NCI-H2081 treated with DMSO at 0.1 percent for 48 hours (cell line): ENCODE measurements around the gene IFT27.
"Not testable (repeated sequence)": the region's sequence is repeated elsewhere in the genome, so short reads cannot be mapped to it uniquely, and the experiment has no call there.

Experiments used
- DNase-seq: peaks from one replicate; lab custom pipeline; 2025; lab: John Stamatoyannopoulos, UW

The IFT27 gene

GRCh38 chr22:36765131-36765942 lies 10.6 kb downstream of the IFT27 start:
- no peak for DNase-seq

DNA sequence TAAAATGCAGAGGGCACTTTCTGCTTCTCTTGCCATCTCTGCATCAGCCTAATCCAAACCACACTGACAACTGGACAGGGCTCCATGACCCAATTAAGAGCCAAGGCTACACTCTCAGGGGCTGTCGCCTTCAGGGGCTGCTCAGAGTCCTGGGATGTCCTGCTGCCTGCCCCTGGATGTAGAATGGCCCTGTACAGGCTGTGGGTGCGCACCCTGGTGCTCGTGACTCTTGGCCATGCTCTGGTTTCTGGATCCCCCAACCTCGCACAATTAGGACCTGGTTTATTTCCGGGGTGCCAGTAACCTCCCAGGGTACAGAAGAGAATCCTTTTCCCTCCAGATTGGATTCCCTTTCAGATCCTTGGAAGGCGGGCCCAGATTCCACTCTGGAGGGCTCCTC lies 11.3 kb downstream of the IFT27 start:
- no peak for DNase-seq

DNA sequence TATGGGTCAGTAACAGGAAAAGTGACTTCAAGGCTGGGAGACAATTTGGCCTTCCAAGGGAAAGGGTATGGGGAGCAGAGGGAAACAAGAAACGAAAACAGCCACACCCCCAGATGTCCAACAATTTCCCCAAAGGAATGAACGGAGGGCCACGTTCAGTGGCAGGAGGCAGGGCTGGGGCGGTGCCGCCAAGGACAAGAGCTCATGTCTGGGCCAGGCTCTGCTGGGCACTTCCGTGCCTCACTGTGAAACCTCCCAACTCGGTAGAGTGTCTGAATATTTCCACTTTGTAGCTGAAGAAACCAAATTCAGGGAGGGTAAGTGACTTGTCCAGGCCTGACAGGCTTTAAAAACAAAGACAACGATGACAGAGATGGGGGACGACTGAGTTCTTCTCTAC lies 11.9 kb downstream of the IFT27 start:
- DNase-seq, result no peak

DNA sequence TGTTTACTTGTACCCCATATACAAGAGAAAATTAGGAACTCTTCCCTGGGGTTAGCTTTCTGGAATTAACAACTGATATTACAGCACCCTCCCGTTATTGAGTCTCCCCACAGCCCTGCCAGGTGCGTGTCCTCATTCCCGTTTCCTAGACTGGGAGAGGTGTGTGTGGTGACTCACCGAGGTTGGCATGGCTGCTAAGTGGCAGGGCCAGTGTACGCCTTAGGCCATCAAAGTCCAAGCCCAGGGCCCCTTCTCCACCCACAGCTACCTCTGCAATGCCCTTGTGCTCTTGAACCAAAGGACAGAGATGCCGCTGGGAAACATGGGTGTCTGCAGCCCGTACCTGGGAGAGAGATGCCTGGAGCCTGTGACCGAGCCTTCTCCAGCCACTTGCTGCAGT lies 12.3 kb downstream of the IFT27 start:
- DNase-seq, result no peak

DNA sequence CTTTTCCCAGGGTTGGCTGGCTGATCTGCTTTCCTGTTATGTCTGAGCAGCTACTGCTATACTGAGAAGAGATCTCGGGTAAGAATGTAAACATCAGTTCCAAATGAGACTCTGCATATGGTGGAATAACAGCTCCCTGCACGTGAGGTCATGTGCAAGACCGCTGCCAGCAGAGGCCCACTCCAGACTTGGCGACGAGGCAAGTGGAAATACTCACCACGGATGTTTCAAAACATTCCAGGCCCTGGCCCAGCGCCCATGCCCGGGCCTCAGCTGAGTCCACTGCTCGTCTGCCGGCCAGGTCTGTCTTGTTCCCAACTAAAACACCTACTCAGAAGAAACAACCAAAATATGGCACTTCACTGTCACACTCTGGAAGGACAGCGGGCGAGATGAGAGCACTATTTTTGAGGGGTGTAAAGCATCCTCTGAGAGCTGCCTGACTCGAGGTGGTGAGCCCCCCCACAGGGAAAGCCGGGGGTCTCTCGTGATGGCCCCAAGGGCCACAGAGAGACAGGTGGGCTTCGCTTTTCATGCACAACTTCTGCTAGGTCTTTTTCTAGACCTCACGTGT lies 13.1 kb downstream of the IFT27 start:
- no peak for DNase-seq

DNA sequence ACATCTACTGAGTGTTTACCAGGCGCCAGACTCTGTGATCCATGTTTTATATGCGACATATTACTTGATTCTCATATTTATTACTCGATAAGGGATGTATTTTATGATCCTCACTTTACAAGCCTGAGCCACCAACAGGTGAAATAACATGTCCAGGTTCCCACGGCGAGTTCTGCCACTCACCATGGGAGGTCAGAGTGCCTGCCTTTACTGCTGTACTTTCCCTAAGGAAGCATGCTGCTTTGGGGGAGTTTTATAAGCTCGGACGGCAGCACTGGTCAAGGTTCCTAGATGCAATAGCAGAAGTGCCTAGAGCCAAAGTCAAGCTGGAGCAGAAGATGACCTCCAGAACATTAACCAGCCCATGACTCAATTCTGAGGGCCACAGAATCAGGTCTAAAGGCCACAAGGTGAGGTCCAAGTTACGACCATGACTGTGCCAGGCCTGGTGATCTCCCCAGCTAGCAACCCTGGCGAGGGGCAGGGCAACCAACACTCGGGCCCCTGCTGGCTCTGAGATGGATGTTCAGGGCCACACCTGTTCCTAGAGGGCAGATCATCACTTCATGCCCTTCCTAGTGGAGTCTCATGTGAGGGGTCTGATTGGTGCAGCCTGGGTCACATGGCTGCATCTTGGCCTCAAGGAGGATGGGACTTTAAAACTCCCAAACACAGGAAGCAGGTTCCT lies 14.2 kb downstream of the IFT27 start:
- no peak for DNase-seq

DNA sequence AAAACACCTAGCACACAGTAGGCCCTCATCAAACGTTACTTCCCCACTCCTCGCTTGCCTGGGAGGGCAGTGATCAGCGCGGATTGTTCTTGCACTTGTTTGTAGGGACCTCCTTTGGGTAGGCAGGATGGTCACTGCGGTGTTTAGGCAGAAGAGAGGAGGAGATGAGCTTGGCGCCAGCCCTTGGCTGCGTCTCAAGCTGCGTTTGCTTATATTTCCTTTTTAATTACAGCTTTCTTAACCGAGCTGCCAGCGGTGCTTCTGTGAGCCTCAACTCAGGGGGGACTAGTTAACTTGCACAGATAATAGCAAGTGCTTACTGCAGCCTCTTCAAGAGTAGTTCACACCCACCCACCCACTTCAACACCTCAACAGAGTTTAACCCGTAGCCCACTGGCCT lies 15.1 kb downstream of the IFT27 start:
- no peak for DNase-seq

DNA sequence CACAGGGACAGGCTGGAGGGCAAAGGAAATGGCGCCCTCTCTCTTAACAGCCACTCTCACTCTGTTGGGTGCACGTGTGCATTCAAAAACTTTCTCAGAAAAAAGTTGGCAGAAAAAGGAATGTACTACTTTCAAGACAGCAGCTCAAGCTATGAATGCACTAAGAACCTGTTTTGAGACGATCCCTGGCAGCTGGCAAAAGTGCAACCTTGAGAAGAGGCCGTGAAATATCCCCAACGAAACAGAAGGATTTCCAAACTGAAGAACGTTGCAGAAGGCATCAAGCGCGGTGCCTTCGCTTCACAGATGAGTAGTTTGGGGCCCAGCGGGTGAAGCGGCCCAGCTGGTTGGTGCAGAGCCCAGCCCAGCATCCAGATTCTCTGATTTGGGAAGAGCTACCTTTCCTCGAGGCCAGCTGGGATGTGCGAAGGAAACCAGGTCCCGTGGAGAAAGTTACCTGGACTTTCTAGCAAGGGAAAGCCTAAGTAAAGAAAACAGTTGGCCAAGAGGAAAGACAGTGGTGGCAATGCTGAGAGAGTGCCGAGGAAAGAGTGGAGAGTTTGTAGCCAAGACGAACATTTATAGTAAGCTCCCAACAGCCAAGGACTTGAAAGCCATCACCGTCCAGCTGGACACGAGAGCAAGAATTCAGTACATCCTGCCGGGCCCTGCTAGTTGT lies 16.3 kb downstream of the IFT27 start:
- no peak for DNase-seq

- DNase-seq, result no peak
Measured at GRCh38 chr22:36758792-36759271, 17.1 kb downstream of the IFT27 start.

DNA sequence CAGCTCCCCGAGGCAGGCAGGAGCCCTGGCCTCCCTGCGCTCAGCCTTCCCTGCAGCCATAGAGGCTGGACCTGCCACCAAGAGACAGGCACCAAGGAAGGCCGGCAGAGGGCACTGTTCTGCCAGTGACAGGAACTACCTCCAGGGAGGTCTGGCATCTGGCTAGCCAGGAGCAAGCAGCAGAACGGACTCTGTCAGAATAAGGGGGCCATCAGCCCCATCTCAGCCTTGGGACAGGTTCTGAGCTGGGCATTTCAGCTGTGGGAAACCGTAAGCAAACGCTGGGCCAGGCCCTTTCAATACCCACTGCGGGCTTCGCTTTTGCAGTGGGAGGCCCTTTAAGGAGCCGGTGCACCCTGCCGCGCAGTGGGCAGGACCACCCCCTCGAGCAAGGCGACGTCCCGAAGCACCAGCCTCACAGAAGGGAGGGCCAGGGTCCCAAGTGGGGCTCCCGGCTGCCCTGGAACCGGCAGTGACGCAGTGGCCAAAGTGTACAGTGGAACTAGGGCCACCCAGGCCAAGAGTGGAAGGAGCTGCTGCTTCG lies 18.2 kb downstream of the IFT27 start:
- no peak for DNase-seq

DNA sequence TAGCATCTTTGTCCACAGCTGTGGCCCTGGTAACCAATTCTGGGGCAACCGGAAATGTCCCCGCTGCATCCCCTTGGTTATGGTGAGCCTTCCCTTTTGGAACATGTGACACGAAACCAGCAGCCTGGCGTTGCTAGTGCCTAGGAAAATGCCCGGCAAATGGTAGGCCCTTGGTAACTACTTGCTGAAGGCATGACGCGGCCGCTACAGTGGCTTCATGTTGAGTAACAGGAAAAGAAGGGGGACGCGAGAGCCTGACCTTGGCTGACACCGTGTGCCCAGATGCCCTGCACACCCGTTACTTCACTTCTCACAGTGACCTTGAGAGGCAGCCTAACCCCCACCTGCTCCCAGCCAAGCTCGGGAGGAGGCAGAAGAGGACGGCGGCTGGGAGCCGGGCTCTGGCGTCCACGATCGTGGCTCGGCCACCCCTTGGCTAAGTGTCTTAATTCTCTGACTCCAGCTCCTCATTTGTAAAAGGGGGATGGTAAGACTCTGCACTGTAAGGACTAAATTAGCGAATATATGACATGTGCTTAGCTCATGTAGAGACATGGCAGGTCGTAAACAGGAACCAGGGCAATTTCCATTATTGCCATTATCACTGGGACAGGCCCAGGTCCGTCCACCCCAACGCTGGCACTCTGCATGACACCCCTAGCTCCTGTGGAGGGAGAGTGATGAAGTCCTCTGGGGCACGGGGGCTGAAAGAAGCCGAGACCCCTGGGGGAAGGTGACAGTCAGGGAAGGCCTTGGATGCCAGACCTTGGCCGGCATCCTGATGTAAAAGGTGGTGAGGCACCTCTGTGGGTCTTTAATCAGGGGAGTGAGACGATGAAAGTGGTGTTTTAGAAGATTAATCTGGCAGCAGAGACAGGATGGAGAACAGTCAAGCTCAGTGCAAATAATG lies 18.9 kb downstream of the IFT27 start:
- no peak for DNase-seq

- DNase-seq, result no peak
Measured at GRCh38 chr22:36756031-36756430, 19.9 kb downstream of the IFT27 start.

- DNase-seq, result no peak
Measured at GRCh38 chr22:36755316-36755715, 20.6 kb downstream of the IFT27 start.

DNA sequence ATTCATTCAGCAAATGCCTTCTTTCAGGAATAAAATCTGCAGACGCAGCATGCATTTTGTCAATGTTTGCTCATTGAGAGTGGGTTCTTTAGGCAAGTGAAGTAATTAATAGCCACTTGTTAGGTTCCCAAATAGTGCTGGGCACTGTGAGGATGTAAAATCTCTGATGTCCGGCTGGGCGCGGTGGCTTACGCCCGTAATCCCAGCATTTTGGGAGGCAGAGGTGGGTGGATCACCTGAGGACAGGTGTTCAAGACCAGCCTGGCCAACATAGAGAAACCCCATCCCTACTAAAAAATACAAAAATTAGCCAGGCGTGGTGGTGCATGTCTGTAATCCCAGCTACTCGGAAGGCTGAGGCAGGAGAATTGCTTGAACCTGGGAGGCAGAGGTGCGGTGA lies 21.0 kb downstream of the IFT27 start:
- not testable (repeated sequence) for DNase-seq

DNA sequence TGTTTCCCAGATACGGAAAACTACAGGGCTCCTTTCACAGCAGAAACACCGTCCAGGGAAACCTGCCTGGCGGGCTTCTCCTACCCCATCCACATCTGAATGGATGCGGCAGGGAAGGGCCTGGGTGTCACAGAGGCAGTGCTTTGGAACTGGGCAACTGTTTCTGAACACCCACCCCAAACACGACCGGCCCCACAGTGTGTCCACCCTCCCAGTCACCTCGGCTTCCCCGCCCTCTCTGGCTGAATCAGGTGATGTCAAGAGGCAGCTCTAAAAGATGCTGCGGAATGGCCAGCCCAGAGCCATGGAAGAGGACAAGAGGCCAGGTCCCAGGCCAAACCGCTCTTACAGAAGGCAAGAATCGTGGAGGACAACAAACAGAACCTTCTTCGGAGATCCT lies 22.0 kb downstream of the IFT27 start:
- DNase-seq, result no peak

DNA sequence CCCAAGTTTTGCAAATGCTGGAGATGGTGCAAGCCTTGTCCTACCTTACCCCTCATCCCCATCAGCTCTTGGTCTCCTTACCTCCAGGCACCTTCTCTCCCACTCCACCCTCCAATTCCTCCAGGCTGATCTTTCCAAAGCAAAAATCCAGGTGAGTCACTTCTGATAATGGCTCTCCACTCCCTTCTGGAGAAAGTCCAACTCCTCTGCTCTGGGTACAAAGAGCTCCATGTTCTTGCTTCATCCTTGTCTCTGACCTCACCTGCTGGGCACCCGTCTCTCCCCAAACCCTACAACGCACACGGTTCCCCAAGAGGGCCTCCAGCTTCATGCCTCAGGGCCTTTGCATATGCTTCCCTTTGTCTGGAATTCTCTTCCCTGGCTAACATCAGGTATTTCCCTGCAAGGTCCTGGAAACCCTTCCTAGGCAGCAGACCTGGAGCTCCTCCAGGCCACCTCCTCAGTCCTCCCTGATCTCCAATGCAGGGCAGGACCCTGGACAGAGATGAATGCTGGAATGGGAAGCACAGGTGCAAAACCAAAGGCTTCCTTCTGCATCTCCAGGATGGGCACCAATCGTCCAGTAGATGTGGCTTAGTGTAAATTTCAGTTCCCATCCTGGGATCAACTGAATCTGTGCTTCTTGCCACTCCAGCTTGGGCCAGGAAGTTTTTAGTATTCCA lies 22.7 kb downstream of the IFT27 start:
- no peak for DNase-seq

- DNase-seq, result no peak
Measured at GRCh38 chr22:36746375-36746970, 29.4 kb downstream of the IFT27 start.

- no peak for DNase-seq
Measured at GRCh38 chr22:36745301-36745995, 30.5 kb downstream of the IFT27 start.

GRCh38 chr22:36744791-36745190 lies 31.1 kb downstream of the IFT27 start:
- no peak for DNase-seq

DNA sequence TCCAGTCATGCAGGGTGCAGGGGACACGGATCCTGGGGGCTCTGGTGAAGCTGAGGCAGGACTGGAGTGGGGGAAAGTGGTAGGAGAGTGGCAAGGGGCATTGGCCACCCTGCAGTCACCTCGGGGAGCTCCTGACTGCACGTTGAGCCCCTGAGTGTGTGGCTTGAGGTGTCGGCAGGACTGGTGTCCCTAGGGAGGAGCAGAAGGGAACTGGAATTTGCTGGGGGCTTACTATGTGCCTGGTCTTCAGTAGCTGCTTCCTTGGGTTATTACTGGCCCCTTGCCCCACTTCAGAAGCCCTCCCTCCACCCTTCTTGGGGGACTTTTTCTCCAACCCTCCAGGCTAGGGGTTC lies 31.5 kb downstream of the IFT27 start:
- no peak for DNase-seq
